Astrocyte (in vitro differentiated cells and primary cell): ENCODE measurements around the gene TDO2. TPM values are rescaled to one million over a fixed set of nuclear protein-coding genes. Genes with fewer than 3 reads are reported as not detected.

Source experiments
- DNase-seq: peaks from one replicate; pipeline ENCODE4 v3.0.0-alpha.2; 2010; ENCODE audit warnings: low read depth
- FAIRE-seq: peaks from 2 replicates; lab custom pipeline; 2011; peaks lifted over from hg19 to GRCh38; lab: Jason Lieb, UNC
- H2AFZ ChIP-seq: 2 replicates; pipeline ENCODE4 v1.6.0; 2012; ENCODE audit warnings: low read depth, low read length, inconsistent platforms
- H3K27ac ChIP-seq: 2 replicates; pipeline ENCODE4 v1.5.1; 2011; ENCODE audit warnings: low read depth, low read length, inconsistent platforms
- H3K27me3 ChIP-seq: 2 replicates; pipeline ENCODE4 v1.6.0; 2011; ENCODE audit warnings: low read length, inconsistent platforms; ENCODE audit not compliant: insufficient read depth
- H3K36me3 ChIP-seq: 2 replicates; pipeline ENCODE4 v1.5.1; 2011; ENCODE audit warnings: low read length, inconsistent platforms; ENCODE audit not compliant: insufficient read depth
- H3K4me1 ChIP-seq: 2 replicates; pipeline ENCODE4 v1.5.1; 2011; ENCODE audit warnings: low read length, inconsistent platforms; ENCODE audit not compliant: insufficient read depth
- H3K4me2 ChIP-seq: 2 replicates; pipeline ENCODE4 v1.6.0; 2012; ENCODE audit warnings: low read length, inconsistent platforms
- H3K4me3 ChIP-seq: 2 replicates; pipeline ENCODE4 v1.5.1; 2011; ENCODE audit warnings: low read depth, mild to moderate bottlenecking, low read length, inconsistent platforms; ENCODE audit not compliant: insufficient read depth
- H3K79me2 ChIP-seq: 2 replicates; pipeline ENCODE4 v1.6.0; 2012; ENCODE audit warnings: mild to moderate bottlenecking, low read length, inconsistent platforms; ENCODE audit not compliant: insufficient read depth
- H3K9ac ChIP-seq: 2 replicates; pipeline ENCODE4 v1.6.0; 2012; ENCODE audit warnings: mild to moderate bottlenecking, low read length, inconsistent platforms
- H3K9me3 ChIP-seq: 2 replicates; pipeline ENCODE4 v1.5.1; 2012; ENCODE audit warnings: low read depth, mild to moderate bottlenecking, low read length, inconsistent platforms; ENCODE audit not compliant: insufficient read depth
- H4K20me1 ChIP-seq: 2 replicates; pipeline ENCODE4 v1.6.0; 2012; ENCODE audit warnings: low read length, inconsistent platforms; ENCODE audit not compliant: insufficient read depth
- H3K27ac Mint-ChIP-seq: one replicate; pipeline ENCODE4 v1.8.0; 2021; ENCODE audit warnings: mild to moderate bottlenecking, mixed read lengths; ENCODE audit not compliant: unreplicated experiment
- H3K27me3 Mint-ChIP-seq: one replicate; pipeline ENCODE4 v1.8.0; 2021; ENCODE audit warnings: low read depth, mixed read lengths; ENCODE audit not compliant: unreplicated experiment
- H3K36me3 Mint-ChIP-seq: one replicate; pipeline ENCODE4 v1.8.0; 2021; ENCODE audit warnings: low read depth, mixed read lengths; ENCODE audit not compliant: unreplicated experiment
- H3K4me1 Mint-ChIP-seq: one replicate; pipeline ENCODE4 v1.8.0; 2021; ENCODE audit warnings: low read depth, mixed read lengths; ENCODE audit not compliant: unreplicated experiment
- H3K4me3 Mint-ChIP-seq: one replicate; pipeline ENCODE4 v1.8.0; 2021; ENCODE audit warnings: mild to moderate bottlenecking, moderate library complexity, mixed read lengths; ENCODE audit not compliant: unreplicated experiment
- H3K9me3 Mint-ChIP-seq: one replicate; pipeline ENCODE4 v1.8.0; 2021; ENCODE audit warnings: mild to moderate bottlenecking, mixed read lengths; ENCODE audit not compliant: unreplicated experiment
- CTCF ChIP-seq: IDR thresholded peaks from 2 replicates; pipeline ENCODE4 v1.5.1; 2011; ENCODE audit warnings: low read depth, mild to moderate bottlenecking, inconsistent platforms, low read length, moderate library complexity; ENCODE audit not compliant: insufficient read depth
- EZH2 ChIP-seq: IDR thresholded peaks from 2 replicates; pipeline ENCODE4 v1.6.1; 2012; ENCODE audit warnings: mild to moderate bottlenecking, low read length, inconsistent platforms; ENCODE audit not compliant: insufficient read depth
- total RNA-seq: library from RNA; stranded (reverse); gene quantifications from 2 replicates; pipeline ENCODE4 v1.2.1, GENCODE V29; 2021

The TDO2 gene
- total RNA-seq, 1 donor from 2014 or later = not detected

- Histone ChIP-seq H3K79me2 (no peaks in the 10 kb centered on the region), H3K36me3 (no peaks in the 10 kb centered on the region), H3K27ac (no peak overlapping the region), H4K20me1 (no peaks in the 10 kb centered on the region), H3K27me3 (no peaks in the 10 kb centered on the region), H3K4me2 (no peak overlapping the region), H3K4me1 (no peaks in the 10 kb centered on the region), H3K4me3 (no peak overlapping the region), H3K9me3 (no peaks in the 10 kb centered on the region), H2AFZ (no peak overlapping the region), H3K9ac (no peak overlapping the region)
- Mint-ChIP-seq H3K27ac (no peak overlapping the region), H3K27me3 (no peaks in the 10 kb centered on the region), H3K9me3 (no peaks in the 10 kb centered on the region), H3K4me3 (no peak overlapping the region), H3K36me3 (no peaks in the 10 kb centered on the region), H3K4me1 (no peaks in the 10 kb centered on the region)
- no peak for TF ChIP-seq EZH2
- no peak for TF ChIP-seq CTCF
- DNase-seq (no peak), FAIRE-seq (no peak)
These were observed 19.6 kb upstream of the TDO2 start for GRCh38 chr4:155883895-155884294.

GRCh38 chr4:155885666-155886065, 17.8 kb upstream of the TDO2 start:
- Histone ChIP-seq H3K9me3 (no peaks in the 10 kb centered on the region), H2AFZ (no peak overlapping the region), H3K4me3 (no peak overlapping the region), H3K36me3 (no peaks in the 10 kb centered on the region), H3K9ac (no peak overlapping the region), H4K20me1 (no peaks in the 10 kb centered on the region), H3K4me1 (no peaks in the 10 kb centered on the region), H3K4me2 (no peak overlapping the region), H3K27ac (no peak overlapping the region), H3K27me3 (no peaks in the 10 kb centered on the region), H3K79me2 (no peaks in the 10 kb centered on the region)
- FAIRE-seq (no peak), DNase-seq (peak; percentile 52)
- TF ChIP-seq CTCF (no peak), EZH2 (no peak)
- Mint-ChIP-seq H3K4me3 (no peak overlapping the region), H3K36me3 (no peaks in the 10 kb centered on the region), H3K9me3 (peaks cover 2% of the 10 kb centered on the region), H3K4me1 (no peaks in the 10 kb centered on the region), H3K27me3 (no peaks in the 10 kb centered on the region), H3K27ac (no peak overlapping the region)

- Mint-ChIP-seq H3K9me3 (peaks cover 9% of the 10 kb centered on the region), H3K4me1 (no peaks in the 10 kb centered on the region), H3K36me3 (peaks cover 5% of the 10 kb centered on the region), H3K27ac (no peak overlapping the region), H3K27me3 (no peaks in the 10 kb centered on the region), H3K4me3 (no peak overlapping the region)
- H3K4me1 ChIP-seq = no peaks in the 10 kb centered on the region
- H3K27ac ChIP-seq = no peak overlapping the region
- no peak for FAIRE-seq
- H3K27me3 ChIP-seq = no peaks in the 10 kb centered on the region
- no peaks in the 10 kb centered on the region for H4K20me1 ChIP-seq
- no peak overlapping the region for H3K9ac ChIP-seq
- no peaks in the 10 kb centered on the region for H3K36me3 ChIP-seq
- H3K4me2 ChIP-seq = no peak overlapping the region
- H3K4me3 ChIP-seq = no peak overlapping the region
- no peaks in the 10 kb centered on the region for H3K79me2 ChIP-seq
- peaks cover 2% of the 10 kb centered on the region for H3K9me3 ChIP-seq
- DNase-seq = no peak
- no peak overlapping the region for H2AFZ ChIP-seq
- TF ChIP-seq EZH2 (no peak), CTCF (no peak)
These were observed 16.5 kb upstream of the TDO2 start for GRCh38 chr4:155887045-155887444.
